Parathyroid adenoma (tissue), 2 donors: ENCODE data around the gene ITLN1.

ENCODE experiments used
- H2AFZ ChIP-seq: fragments of 300-600 bp; sonication (generic); one replicate; pipeline ENCODE4 v1.7.0; 2017; ENCODE audit warnings: antibody characterized with exemption, mild to moderate bottlenecking
- H3K27ac ChIP-seq: fragments of 300-600 bp; sonication (generic); one replicate; pipeline ENCODE4 v1.7.0; 2017
- H3K27me3 ChIP-seq: fragments of 300-600 bp; sonication (generic); one replicate; pipeline ENCODE4 v1.7.0; 2017; ENCODE audit warnings: low read length; ENCODE audit not compliant: control insufficient read depth, insufficient read depth
- H3K36me3 ChIP-seq: fragments of 300-600 bp; sonication (generic); one replicate; pipeline ENCODE4 v1.7.0; 2017; ENCODE audit warnings: low read length; ENCODE audit not compliant: control insufficient read depth, insufficient read depth
- H3K4me1 ChIP-seq: fragments of 300-600 bp; sonication (generic); one replicate; pipeline ENCODE4 v1.7.0; 2017; ENCODE audit warnings: control low read depth
- H3K4me2 ChIP-seq: fragments of 300-600 bp; sonication (generic); one replicate; pipeline ENCODE4 v1.7.0; 2017; ENCODE audit warnings: low read length
- H3K4me3 ChIP-seq: fragments of 300-600 bp; sonication (generic); one replicate; pipeline ENCODE4 v1.7.0; 2017; ENCODE audit warnings: low read depth, low read length
- H3K79me2 ChIP-seq: fragments of 300-600 bp; sonication (generic); one replicate; pipeline ENCODE4 v1.7.0; 2017; ENCODE audit warnings: control low read depth
- H3K9ac ChIP-seq: fragments of 300-600 bp; sonication (generic); one replicate; pipeline ENCODE4 v1.7.0; 2017; ENCODE audit warnings: mild to moderate bottlenecking
- H3K9me3 ChIP-seq: fragments of 300-600 bp; sonication (generic); one replicate; pipeline ENCODE4 v1.7.0; 2017; ENCODE audit warnings: low read length; ENCODE audit not compliant: control insufficient read depth
- TF ChIP-seq, protein P1 (sequence below): fragments of 300-600 bp; sonication (generic); IDR thresholded peaks from one replicate; pipeline ENCODE4 v1.7.0; 2017; ENCODE audit warnings: antibody characterized with exemption, mild to moderate bottlenecking
- donor health status: primary hyperparathyroidism.

Gene ITLN1

DNA sequence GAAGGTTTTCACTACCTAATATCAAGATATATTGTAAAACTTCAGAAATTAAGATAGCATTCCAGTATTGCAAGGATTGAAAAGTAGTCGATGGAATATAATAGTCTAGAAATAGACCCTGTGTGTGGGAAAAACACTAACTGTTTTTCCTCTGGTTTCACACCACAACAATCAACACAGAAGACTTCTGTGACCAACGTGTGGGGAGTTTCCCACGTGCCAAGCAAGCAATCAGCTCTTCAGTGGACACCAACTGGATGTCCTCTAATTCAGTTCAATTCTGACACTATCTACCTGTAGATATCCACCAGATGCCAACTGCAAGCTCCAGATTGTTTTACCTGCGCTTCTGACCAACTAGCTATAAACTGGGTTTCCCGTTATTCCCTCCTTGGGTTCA lies 34.4 kb downstream of the ITLN1 start:
- TF ChIP-seq, protein P1, sequence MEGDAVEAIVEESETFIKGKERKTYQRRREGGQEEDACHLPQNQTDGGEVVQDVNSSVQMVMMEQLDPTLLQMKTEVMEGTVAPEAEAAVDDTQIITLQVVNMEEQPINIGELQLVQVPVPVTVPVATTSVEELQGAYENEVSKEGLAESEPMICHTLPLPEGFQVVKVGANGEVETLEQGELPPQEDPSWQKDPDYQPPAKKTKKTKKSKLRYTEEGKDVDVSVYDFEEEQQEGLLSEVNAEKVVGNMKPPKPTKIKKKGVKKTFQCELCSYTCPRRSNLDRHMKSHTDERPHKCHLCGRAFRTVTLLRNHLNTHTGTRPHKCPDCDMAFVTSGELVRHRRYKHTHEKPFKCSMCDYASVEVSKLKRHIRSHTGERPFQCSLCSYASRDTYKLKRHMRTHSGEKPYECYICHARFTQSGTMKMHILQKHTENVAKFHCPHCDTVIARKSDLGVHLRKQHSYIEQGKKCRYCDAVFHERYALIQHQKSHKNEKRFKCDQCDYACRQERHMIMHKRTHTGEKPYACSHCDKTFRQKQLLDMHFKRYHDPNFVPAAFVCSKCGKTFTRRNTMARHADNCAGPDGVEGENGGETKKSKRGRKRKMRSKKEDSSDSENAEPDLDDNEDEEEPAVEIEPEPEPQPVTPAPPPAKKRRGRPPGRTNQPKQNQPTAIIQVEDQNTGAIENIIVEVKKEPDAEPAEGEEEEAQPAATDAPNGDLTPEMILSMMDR, result no peak

DNA sequence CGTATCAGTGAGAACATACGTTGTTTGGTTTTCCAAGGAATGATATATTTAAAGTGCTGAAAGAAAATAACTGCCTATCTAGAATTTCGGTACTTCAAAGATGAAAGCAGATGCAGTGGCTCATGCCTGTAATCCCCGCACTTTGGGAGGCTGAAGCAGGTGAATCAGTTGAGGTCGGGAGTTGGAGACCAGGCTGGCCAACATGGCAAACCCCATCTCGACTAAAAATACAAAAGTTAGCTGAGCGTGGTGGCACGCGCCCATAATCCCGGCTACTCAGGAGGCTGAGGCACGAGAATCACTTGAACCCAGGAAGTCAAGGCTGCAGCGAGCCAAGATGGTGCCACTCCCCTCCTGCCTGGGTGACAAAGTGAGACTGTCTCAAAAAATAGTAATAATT lies 38.7 kb downstream of the ITLN1 start:
- TF ChIP-seq, protein P1, result no peak

More for the DNA sequence above, 34.4 kb downstream of the ITLN1 start:
- H3K79me2 ChIP-seq, result no peaks in the 10 kb centered on the region
- H3K9me3 ChIP-seq, result no peaks in the 10 kb centered on the region
- H3K4me3 ChIP-seq, result no peak overlapping the region
- no peak overlapping the region for H2AFZ ChIP-seq
- H3K4me2 ChIP-seq, result no peak overlapping the region
- H3K4me1 ChIP-seq, result no peaks in the 10 kb centered on the region
- H3K9ac ChIP-seq, result no peak overlapping the region
- no peaks in the 10 kb centered on the region for H3K27me3 ChIP-seq
- H3K27ac ChIP-seq, result no peak overlapping the region
- no peaks in the 10 kb centered on the region for H3K36me3 ChIP-seq

DNA sequence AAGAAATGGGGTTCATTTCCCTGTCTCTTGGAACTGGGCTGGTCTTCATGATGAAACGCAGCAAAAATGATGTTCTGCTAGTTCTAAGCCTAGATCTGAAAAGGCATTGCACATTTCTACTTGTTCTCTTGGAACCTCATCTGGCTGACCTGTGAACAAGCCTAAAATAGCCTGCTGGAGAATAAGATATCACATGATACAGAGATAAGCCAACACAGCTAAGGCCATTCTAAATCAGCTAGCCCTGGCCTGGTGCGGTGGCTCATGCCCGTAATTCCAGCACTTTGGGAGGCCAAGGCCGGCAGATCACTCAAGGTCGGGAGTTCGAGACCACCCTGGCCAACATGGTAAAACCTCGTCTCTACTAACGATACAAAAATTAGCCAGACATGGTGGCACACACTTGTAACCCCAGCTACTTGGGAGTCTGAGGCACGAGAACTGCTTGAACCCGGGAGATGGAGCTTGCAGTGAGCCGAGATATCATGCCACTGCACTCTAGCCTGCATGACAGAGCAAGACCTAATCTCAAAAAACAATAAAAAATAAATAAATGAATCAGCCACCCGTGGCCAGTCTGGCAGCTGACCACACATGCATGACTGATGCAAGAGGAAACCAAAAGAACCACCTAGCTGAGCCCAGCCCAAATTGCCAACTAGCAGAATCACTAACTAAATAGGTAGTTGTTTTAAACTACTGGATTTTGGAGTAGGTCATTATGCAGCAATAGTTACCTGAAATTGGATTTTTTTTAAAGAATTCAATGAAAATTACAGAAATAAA lies 40.3 kb downstream of the ITLN1 start:
- no peaks in the 10 kb centered on the region for H3K79me2 ChIP-seq
- H2AFZ ChIP-seq, result no peak overlapping the region
- no peaks in the 10 kb centered on the region for H3K4me1 ChIP-seq
- TF ChIP-seq, protein P1, result no peak
- no peaks in the 10 kb centered on the region for H3K36me3 ChIP-seq
- no peak overlapping the region for H3K4me3 ChIP-seq
- no peaks in the 10 kb centered on the region for H3K27me3 ChIP-seq
- no peak overlapping the region for H3K9ac ChIP-seq
- no peak overlapping the region for H3K27ac ChIP-seq
- H3K4me2 ChIP-seq, result no peak overlapping the region
- H3K9me3 ChIP-seq, result no peaks in the 10 kb centered on the region

More for the DNA sequence above, 38.7 kb downstream of the ITLN1 start:
- Histone ChIP-seq H3K9me3 (no peaks in the 10 kb centered on the region), H2AFZ (no peak overlapping the region), H3K4me1 (no peaks in the 10 kb centered on the region), H3K4me2 (no peak overlapping the region), H3K79me2 (no peaks in the 10 kb centered on the region), H3K36me3 (no peaks in the 10 kb centered on the region), H3K4me3 (no peak overlapping the region), H3K9ac (no peak overlapping the region), H3K27me3 (no peaks in the 10 kb centered on the region), H3K27ac (no peak overlapping the region)

DNA sequence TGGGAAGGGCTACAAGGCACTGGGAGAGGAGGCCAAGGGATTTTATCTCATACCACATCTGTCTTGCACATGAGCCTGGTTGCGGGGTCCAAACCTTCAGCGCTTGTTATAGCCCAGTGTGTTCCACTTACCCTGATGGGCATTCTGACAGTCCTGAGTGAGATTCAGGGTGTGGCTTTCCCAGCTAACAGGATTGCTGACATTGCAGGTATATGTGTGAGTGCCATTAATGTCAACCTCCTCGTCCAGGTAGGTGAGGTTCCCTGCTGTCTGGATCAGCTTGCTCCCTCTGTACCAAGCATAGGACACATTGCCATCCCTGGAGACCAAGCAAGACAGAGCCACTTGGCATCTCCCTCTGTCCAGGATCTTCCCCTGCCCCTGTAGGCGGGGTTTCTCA lies 43.9 kb downstream of the ITLN1 start:
- Histone ChIP-seq H3K9me3 (no peaks in the 10 kb centered on the region), H2AFZ (no peak overlapping the region), H3K4me2 (no peak overlapping the region), H3K4me1 (no peaks in the 10 kb centered on the region), H3K27ac (no peak overlapping the region), H3K27me3 (no peaks in the 10 kb centered on the region), H3K9ac (no peak overlapping the region), H3K79me2 (no peaks in the 10 kb centered on the region), H3K4me3 (no peak overlapping the region), H3K36me3 (no peaks in the 10 kb centered on the region)
- TF ChIP-seq, protein P1, result no peak

DNA sequence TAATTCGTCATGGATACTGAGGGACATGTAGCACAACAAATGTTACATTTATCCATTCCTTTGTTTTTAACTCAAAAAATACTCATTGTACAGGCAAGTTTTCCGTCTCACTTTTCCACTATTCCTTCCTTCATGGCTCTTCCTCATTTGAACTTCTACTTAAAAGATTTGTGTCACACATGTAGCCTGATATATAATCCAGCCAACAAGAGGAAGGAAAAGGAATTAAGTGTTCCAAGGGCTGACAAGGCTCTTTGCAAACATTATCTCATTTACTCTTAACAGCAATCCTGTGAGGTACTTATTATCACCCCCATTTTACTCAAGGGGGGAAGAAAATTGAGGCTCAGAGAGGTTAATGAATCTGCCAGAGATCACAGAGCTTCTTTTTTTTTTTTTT lies 45.2 kb downstream of the ITLN1 start:
- Histone ChIP-seq H3K9me3 (no peaks in the 10 kb centered on the region), H3K9ac (no peak overlapping the region), H3K4me1 (no peaks in the 10 kb centered on the region), H3K4me2 (no peak overlapping the region), H2AFZ (no peak overlapping the region), H3K27me3 (no peaks in the 10 kb centered on the region), H3K36me3 (no peaks in the 10 kb centered on the region), H3K4me3 (no peak overlapping the region), H3K27ac (no peak overlapping the region), H3K79me2 (no peaks in the 10 kb centered on the region)
- TF ChIP-seq, protein P1, result no peak
